GM19240 (cell line): Measurements from ENCODE around the gene PIR.
A peak's percentile ranks its signal among the peaks of the same experiment; 100 is the strongest.

Experiments
- DNase-seq: peaks from one replicate; pipeline ENCODE4 v3.0.0; 2011; ENCODE audit warnings: low spot score; ENCODE audit not compliant: insufficient read length

Gene PIR

GRCh38 chrX:15493118-15493962 is at the start of gene PIR:
PIR (minus strand) TSS chrX:15493333; CDS start chrX:15491257, 2,076 bp downstream.
- peak; percentile 37 for DNase-seq

- DNase-seq, result no peak
Measured at GRCh38 chrX:15530318-15530717, 37.2 kb upstream of the PIR start.

GRCh38 chrX:15529165-15529564 is 36.0 kb upstream of the PIR start:
- DNase-seq, result no peak

GRCh38 chrX:15525664-15526416 is 32.7 kb upstream of the PIR start:
- no peak for DNase-seq

- DNase-seq, result no peak
Measured at GRCh38 chrX:15524417-15524816, 31.3 kb upstream of the PIR start.

- DNase-seq, result no peak
Measured at GRCh38 chrX:15523088-15523487, 30.0 kb upstream of the PIR start.

- DNase-seq, result no peak
Measured at GRCh38 chrX:15522464-15522863, 29.3 kb upstream of the PIR start.

GRCh38 chrX:15515931-15516330 is 22.8 kb upstream of the PIR start:
- no peak for DNase-seq

GRCh38 chrX:15514279-15514678 is 21.1 kb upstream of the PIR start:
- no peak for DNase-seq

- DNase-seq, result no peak
Measured at GRCh38 chrX:15512401-15512965, 19.4 kb upstream of the PIR start.

GRCh38 chrX:15511563-15511962 is 18.4 kb upstream of the PIR start:
- DNase-seq, result no peak

- DNase-seq, result no peak
Measured at GRCh38 chrX:15509845-15510244, 16.7 kb upstream of the PIR start.

- no peak for DNase-seq
Measured at GRCh38 chrX:15507005-15507404, 13.9 kb upstream of the PIR start.

- no peak for DNase-seq
Measured at GRCh38 chrX:15505101-15505500, 12.0 kb upstream of the PIR start.

GRCh38 chrX:15504661-15505060 is 11.5 kb upstream of the PIR start:
- no peak for DNase-seq

GRCh38 chrX:15501506-15501905 is 8.4 kb upstream of the PIR start:
- DNase-seq, result no peak

- no peak for DNase-seq
Measured at GRCh38 chrX:15500497-15500966, 7.4 kb upstream of the PIR start, which contains the start of gene BMX. BMX (plus strand) TSS chrX:15500807; CDS start chrX:15508354, 7,547 bp downstream.

- DNase-seq, result no peak
Measured at GRCh38 chrX:15499976-15500375, 6.8 kb upstream of the PIR start.

GRCh38 chrX:15498741-15499140 is 5.6 kb upstream of the PIR start:
- no peak for DNase-seq

- peak; percentile 39 for DNase-seq
Measured at GRCh38 chrX:15497865-15498264, 4.7 kb upstream of the PIR start.

- DNase-seq, result no peak
Measured at GRCh38 chrX:15496824-15497223, 3.7 kb upstream of the PIR start.

GRCh38 chrX:15495801-15496200 is 2.7 kb upstream of the PIR start:
- no peak for DNase-seq
